Measurements from ENCODE around the gene ADCY7.

- TF ChIP-seq CTCF (IDR thresholded peaks at IDR 0.05), result no peak
- TF ChIP-seq POLR2A (IDR thresholded peaks at IDR 0.05), result no peak
- no peak for TF ChIP-seq EP300 (IDR thresholded peaks at IDR 0.05)
Measured at GRCh38 chr16:50311134-50311528, 44.8 kb downstream of the ADCY7 start.

Data from ovary (tissue), 3 donors.